Endothelial cell of umbilical vein (primary cell): ENCODE data around the gene CAPN5. TPM values are rescaled to one million over a fixed set of nuclear protein-coding genes. Genes with fewer than 3 reads are reported as not detected.

ENCODE experiments used
- BruUV-seq: library from RNA; stranded (reverse); fragments of 400-500 nt; replicated peaks from 2 replicates; lab custom pipeline; 2021; lab: Mats Ljungman, UMichigan
- CTCF ChIA-PET: fragments of 300-600, 350-600 bp; sonication (Branson Sonifier 250); formaldehyde crosslinking; loops from one replicate; lab custom pipeline; 2021; ENCODE audit warnings: antibody characterized with exemption, inconsistent platforms; lab: Charles Lee
- POLR2A ChIA-PET: fragments of 300-600, 350-600 bp; sonication (Branson Sonifier 250); formaldehyde crosslinking; loops from one replicate; lab custom pipeline; 2021; ENCODE audit warnings: antibody characterized with exemption, inconsistent platforms; lab: Charles Lee
- DNase-seq: peaks from one replicate; pipeline ENCODE4 v3.0.0-alpha.2; 2011; ENCODE audit warnings: low read depth, low spot score
- FAIRE-seq: peaks from 2 replicates; lab custom pipeline; 2011; peaks lifted over from hg19 to GRCh38; lab: Jason Lieb, UNC
- H2AFZ ChIP-seq: 2 replicates; pipeline ENCODE4 v1.6.0; 2012; ENCODE audit warnings: low read depth, low read length, control low read depth, inconsistent platforms
- H3K27ac ChIP-seq: 2 replicates; pipeline ENCODE4 v1.5.1; 2011; ENCODE audit warnings: low read depth, mild to moderate bottlenecking, control low read depth, low read length, moderate library complexity; ENCODE audit not compliant: insufficient read depth
- H3K27me3 ChIP-seq, 2 experiments: 2 replicates each; pipeline versions ENCODE4 v1.6.0 to v1.6.1; 2011; ENCODE audit warnings: low read length in 2 of 2, mixed read lengths in 1 of 2; ENCODE audit not compliant: control insufficient read depth in 2 of 2, insufficient read depth in 2 of 2
- H3K36me3 ChIP-seq, 2 experiments: 2 replicates in 1 of 2; 3 replicates in 1 of 2; pipeline ENCODE4 v1.5.1; 2011; ENCODE audit warnings: low read length in 2 of 2, mild to moderate bottlenecking in 1 of 2, moderate library complexity in 1 of 2; ENCODE audit not compliant: control insufficient read depth in 2 of 2, insufficient read depth in 2 of 2; ENCODE audit errors: extremely low read depth in 1 of 2
- H3K4me1 ChIP-seq: 3 replicates; pipeline ENCODE4 v1.5.1; 2011; ENCODE audit warnings: mild to moderate bottlenecking, low read length; ENCODE audit not compliant: control insufficient read depth, insufficient read depth; ENCODE audit errors: extremely low read depth
- H3K4me2 ChIP-seq: 2 replicates; pipeline ENCODE4 v1.6.1; 2011; ENCODE audit warnings: low read length, control low read depth, mixed read lengths; ENCODE audit not compliant: insufficient read depth
- H3K4me3 ChIP-seq, 3 experiments: fragments of 200-600 bp in 1 of 3; sonication (generic), shearing (Covaris generic) in 1 of 3; replicated peaks in 1 of 3; 2 replicates each; pipeline ENCODE4 v1.5.1; 2011 to 2016; ENCODE audit warnings: control low read depth in 3 of 3, low read length in 3 of 3, mild to moderate bottlenecking in 2 of 3, inconsistent platforms in 1 of 3, low read depth in 1 of 3, moderate library complexity in 1 of 3; ENCODE audit not compliant: insufficient read depth in 1 of 3
- H3K79me2 ChIP-seq: 2 replicates; pipeline ENCODE4 v1.6.0; 2012; ENCODE audit warnings: low read length, inconsistent platforms; ENCODE audit not compliant: control insufficient read depth, insufficient read depth
- H3K9ac ChIP-seq: replicated peaks from 2 replicates; pipeline ENCODE3; 2011; ENCODE audit warnings: low read length, control low read depth; ENCODE audit not compliant: insufficient read depth; ENCODE audit errors: extremely low read depth
- H3K9me1 ChIP-seq: replicated peaks from 3 replicates; pipeline ENCODE4 v1.6.0; 2011; ENCODE audit warnings: mild to moderate bottlenecking, low read length; ENCODE audit not compliant: control insufficient read depth, insufficient read depth; ENCODE audit errors: extremely low read depth
- H3K9me3 ChIP-seq: replicated peaks from 2 replicates; pipeline ENCODE4 v1.5.1; 2012; ENCODE audit warnings: low read length, inconsistent platforms; ENCODE audit not compliant: control insufficient read depth, insufficient read depth
- H4K20me1 ChIP-seq: replicated peaks from 2 replicates; pipeline ENCODE3; 2011; ENCODE audit warnings: mild to moderate bottlenecking, low read length; ENCODE audit not compliant: control insufficient read depth, insufficient read depth; ENCODE audit errors: extremely low read depth
- CTCF ChIP-seq, 2 donors: IDR thresholded peaks; 1 replicate in 1 of 2; 2 replicates in 1 of 2; pipeline ENCODE4 v1.5.1; 2011; ENCODE audit warnings: low read length in 2 of 2, mild to moderate bottlenecking in 2 of 2, moderate library complexity in 2 of 2, control low read depth in 1 of 2, inconsistent platforms in 1 of 2, low read depth in 1 of 2; ENCODE audit not compliant: insufficient read depth in 1 of 2; ENCODE audit errors: extremely low read depth in 1 of 2
- EZH2 ChIP-seq: IDR thresholded peaks from 2 replicates; pipeline ENCODE4 v1.6.1; 2012; ENCODE audit warnings: borderline replicate concordance, low read depth, mild to moderate bottlenecking, moderate library complexity, low read length, inconsistent platforms; ENCODE audit not compliant: severe bottlenecking
- FOS ChIP-seq: IDR thresholded peaks from 2 replicates; pipeline ENCODE4 v1.6.1; 2011; ENCODE audit warnings: mild to moderate bottlenecking, low read length, moderate library complexity, borderline replicate concordance; ENCODE audit not compliant: insufficient read depth
- GATA2 ChIP-seq: IDR thresholded peaks from 2 replicates; pipeline ENCODE4 v1.7.0; 2011; ENCODE audit warnings: low read depth, mild to moderate bottlenecking, moderate library complexity, mixed read lengths, low read length; ENCODE audit not compliant: insufficient read length, insufficient read depth
- JUN ChIP-seq: IDR thresholded peaks from 2 replicates; pipeline ENCODE4 v1.6.1; 2011; ENCODE audit warnings: borderline replicate concordance, low read depth; ENCODE audit not compliant: insufficient read length, insufficient read depth
- MAX ChIP-seq: IDR thresholded peaks from 2 replicates; pipeline ENCODE4 v1.6.1; 2011; ENCODE audit not compliant: insufficient read depth, insufficient read length
- MYC ChIP-seq: IDR thresholded peaks from one replicate; pipeline ENCODE4 v1.6.1; 2011; ENCODE audit warnings: mild to moderate bottlenecking, low read depth, low read length
- POLR2A ChIP-seq: IDR thresholded peaks from 2 replicates; pipeline ENCODE4 v1.6.1; 2012; ENCODE audit warnings: low read depth, mild to moderate bottlenecking, control low read depth, low read length
- POLR2AphosphoS5 ChIP-seq: IDR thresholded peaks from 2 replicates; pipeline ENCODE4 v1.6.1; 2012; ENCODE audit warnings: low read depth, mild to moderate bottlenecking, control low read depth, low read length, moderate library complexity; ENCODE audit not compliant: insufficient read depth
- dilution Hi-C: fragments of 300-500 bp; cut with MboI; formaldehyde crosslinking; loops from one replicate; pipeline ENCODE4 v1.15.0; 2019; ENCODE audit warnings: low sequenced_read_pairs; ENCODE audit not compliant: extremely low pct_ligation_motif_present
- intact Hi-C: fragments of 100-400 bp; cut with micrococcal nuclease; formaldehyde crosslinking; loops from one replicate; pipeline ENCODE4 v1.10.0; 2022
- polyA plus RNA-seq, 4 experiments: library from polyadenylated mRNA; depleted of rRNA in 3 of 4; stranded (reverse) in 3 of 4; unstranded in 1 of 4; fragments of >200 nt; gene quantifications; 2 replicates each; pipeline versions ENCODE4 v1.2.1 to v1.2.3, GENCODE V29; 2011 to 2012; ENCODE audit warnings: missing spikeins in 1 of 4
- total RNA-seq: library from RNA; stranded (reverse); gene quantifications from 2 replicates; pipeline ENCODE4 v1.2.3, GENCODE V29; 2021

CAPN5 gene
- total and polyA plus RNA-seq, 2 donors (not counting 3 experiments of a cell fraction or from before 2014, with no cell fraction given) = 15.0 to 17.0 TPM

- Histone ChIP-seq H3K4me3 (no peak overlapping the region), H3K27ac (no peak overlapping the region), H3K27me3 (no peaks in the 10 kb centered on the region), H3K9me1 (no peaks in the 10 kb centered on the region), H2AFZ (no peak overlapping the region), H3K9ac (no peak overlapping the region), H3K36me3 (no peaks in the 10 kb centered on the region), H4K20me1 (no peaks in the 10 kb centered on the region), H3K79me2 (no peaks in the 10 kb centered on the region), H3K4me1 (peaks cover 41% of the 10 kb centered on the region), H3K4me2 (no peak overlapping the region), H3K9me3 (no peaks in the 10 kb centered on the region)
- TF ChIP-seq EZH2 (no peak), POLR2A (no peak), POLR2AphosphoS5 (no peak), FOS (no peak), MYC (no peak), JUN (no peak), GATA2 (no peak), MAX (no peak), CTCF (IDR thresholded peaks at IDR 0.05; ENCODE audit: extremely low read depth in 1 of 2, insufficient read depth in 1 of 2, low read depth in 1 of 2, low read length in 2 of 2) (no peak)
- DNase-seq (no peak), FAIRE-seq (no peak)
- dilution Hi-C loops = no loop called here
- no TSS peak for BruUV-seq
- POLR2A ChIA-PET = no interaction called here
- intact Hi-C loops = no loop called here
- CTCF ChIA-PET = interaction anchor here (1.3 to 1.8 kb wide), 3 partner anchors 21 to 23 kb away, joined by 3 to 6 read pairs (median 5); no protein-coding TSS in a partner anchor
These were observed 3.3 kb downstream of the CAPN5 start for GRCh38 chr11:77069969-77070582.
